Testis (tissue), 2 donors: ENCODE results near the gene VAV2.

Experiments used
- CTCF ChIP-seq, 3 experiments: fragments of 450-650 bp in 2 of 3; fragments of 200-600 bp in 1 of 3; sonication (generic) in 1 of 3; IDR thresholded peaks; one replicate each; pipeline ENCODE4 v1.5.1; 2016 to 2019; ENCODE audit warnings: antibody characterized with exemption in 3 of 3, mild to moderate bottlenecking in 2 of 3, moderate library complexity in 1 of 3
- POLR2A ChIP-seq: fragments of 450-650 bp; IDR thresholded peaks from one replicate; pipeline ENCODE4 v1.6.1; 2017; ENCODE audit warnings: antibody characterized with exemption, mild to moderate bottlenecking, moderate library complexity

- TF ChIP-seq POLR2A = no peak
- TF ChIP-seq CTCF (IDR thresholded peaks at IDR 0.05) = no peak
Measured at GRCh38 chr9:133857639-133858038, 134.5 kb downstream of the VAV2 start.
